CD4-positive, CD25-positive, alpha-beta regulatory T cell (primary cell): Measurements from ENCODE around the gene CNTNAP2. TPM values are rescaled to one million over a fixed set of nuclear protein-coding genes. Genes with fewer than 3 reads are reported as not detected.

Experiments used
- ATAC-seq, 2 donors: fragments of 150-1000 bp; cut with Tn5 transposase; one replicate each; pipeline ENCODE4 v1.10.0; 2021; ENCODE audit warnings: low read depth in 2 of 2, moderate number of reproducible peaks in 2 of 2, moderate library complexity in 1 of 2
- DNase-seq, 3 donors: peaks; one replicate each; pipeline versions ENCODE4 v3.0.0 to v3.0.0-alpha.2; 2012 to 2022; ENCODE audit warnings: mixed read lengths in 1 of 3
- H3K27ac ChIP-seq: one replicate; pipeline ENCODE4 v1.7.0; 2013; ENCODE audit warnings: mild to moderate bottlenecking, low read length; ENCODE audit not compliant: insufficient read depth, poor library complexity, severe bottlenecking
- H3K27me3 ChIP-seq: one replicate; pipeline ENCODE4 v1.7.0; 2013; ENCODE audit warnings: low read length; ENCODE audit not compliant: control insufficient read depth, insufficient read depth
- H3K36me3 ChIP-seq: one replicate; pipeline ENCODE4 v1.7.0; 2013; ENCODE audit warnings: mild to moderate bottlenecking, low read length, moderate library complexity; ENCODE audit not compliant: control insufficient read depth, insufficient read depth
- H3K4me1 ChIP-seq: 2 replicates; pipeline ENCODE4 v1.7.0; 2013; ENCODE audit warnings: mild to moderate bottlenecking, low read length; ENCODE audit not compliant: insufficient read depth, control insufficient read depth, poor library complexity, severe bottlenecking
- H3K4me3 ChIP-seq: one replicate; pipeline ENCODE4 v1.7.0; 2013; ENCODE audit warnings: low read depth, mild to moderate bottlenecking, low read length, moderate library complexity
- H3K9me3 ChIP-seq, 2 experiments: 1 replicate in 1 of 2; 2 replicates in 1 of 2; pipeline ENCODE4 v1.7.0; 2013; ENCODE audit warnings: low read length in 2 of 2, mild to moderate bottlenecking in 1 of 2, moderate library complexity in 1 of 2; ENCODE audit not compliant: control insufficient read depth in 2 of 2
- H3K27ac Mint-ChIP-seq, 3 donors: one replicate each; pipeline ENCODE4 v1.8.0; 2020 to 2022; ENCODE audit warnings: mild to moderate bottlenecking in 3 of 3, mixed read lengths in 3 of 3, moderate library complexity in 2 of 3
- H3K27me3 Mint-ChIP-seq: one replicate; pipeline ENCODE4 v1.8.0; 2022; ENCODE audit warnings: mild to moderate bottlenecking, mixed read lengths
- H3K36me3 Mint-ChIP-seq: one replicate; pipeline ENCODE4 v1.8.0; 2020; ENCODE audit warnings: mixed read lengths
- H3K4me1 Mint-ChIP-seq, 4 donors: one replicate each; pipeline ENCODE4 v1.8.0; 2020 to 2022; ENCODE audit warnings: mixed read lengths in 4 of 4, mild to moderate bottlenecking in 1 of 4
- H3K4me3 Mint-ChIP-seq, 4 donors: one replicate each; pipeline ENCODE4 v1.8.0; 2020 to 2022; ENCODE audit warnings: mild to moderate bottlenecking in 4 of 4, mixed read lengths in 4 of 4, moderate library complexity in 3 of 4
- H3K9me3 Mint-ChIP-seq, 7 donors: one replicate each; pipeline ENCODE4 v1.8.0; 2020 to 2022; ENCODE audit warnings: mixed read lengths in 7 of 7, mild to moderate bottlenecking in 3 of 7, moderate library complexity in 2 of 7
- polyA plus RNA-seq, 4 donors: library from polyadenylated mRNA; unstranded; fragments of 300-500 nt; fragmentation: Illumina TruSeq; gene quantifications; one replicate each; pipeline ENCODE4 v1.2.3, GENCODE V29; 2021
- total RNA-seq: library from RNA; stranded (reverse); gene quantifications from one replicate; pipeline ENCODE4 v1.2.3, GENCODE V29; 2022

Gene CNTNAP2
- total and polyA plus RNA-seq, 5 donors from 2014 or later = 0.02 to 0.15 TPM; not detected in 3

DNA sequence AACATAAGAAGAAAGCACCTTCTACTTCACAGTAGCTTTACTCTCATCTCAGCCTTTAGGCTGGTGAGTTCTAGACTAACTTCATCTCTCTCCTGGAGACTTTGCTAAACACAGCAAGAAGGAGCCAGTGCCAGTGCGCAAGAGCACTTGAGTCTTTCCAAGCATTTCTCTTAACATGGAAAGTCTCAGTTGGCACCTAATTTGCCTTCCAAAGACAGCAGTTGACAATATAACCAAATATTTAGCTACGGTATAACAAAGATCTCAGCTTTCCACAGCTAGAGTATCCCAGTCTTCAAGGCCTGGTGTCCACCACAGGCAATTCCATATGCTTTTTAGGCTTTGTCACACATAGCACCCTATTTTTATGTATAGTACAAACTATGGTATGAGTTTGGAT, 1204.9 kb downstream of the CNTNAP2 start:
- Mint-ChIP-seq H3K36me3 (no peaks in the 10 kb centered on the region), H3K27me3 (no peaks in the 10 kb centered on the region), H3K9me3 (peaks cover 0 to 9% (median 6%) of the 10 kb centered on the region in 7 donors), H3K4me3 (no peak overlapping the region), H3K27ac (no peak overlapping the region), H3K4me1 (no peaks in the 10 kb centered on the region)
- Histone ChIP-seq H3K27ac (no peak overlapping the region), H3K27me3 (no peaks in the 10 kb centered on the region), H3K4me3 (no peak overlapping the region), H3K36me3 (no peaks in the 10 kb centered on the region), H3K4me1 (no peaks in the 10 kb centered on the region), H3K9me3 (peaks cover 0 to 9% of the 10 kb centered on the region in 2 experiments)
- ATAC-seq = no peak
- no peak for DNase-seq

DNA sequence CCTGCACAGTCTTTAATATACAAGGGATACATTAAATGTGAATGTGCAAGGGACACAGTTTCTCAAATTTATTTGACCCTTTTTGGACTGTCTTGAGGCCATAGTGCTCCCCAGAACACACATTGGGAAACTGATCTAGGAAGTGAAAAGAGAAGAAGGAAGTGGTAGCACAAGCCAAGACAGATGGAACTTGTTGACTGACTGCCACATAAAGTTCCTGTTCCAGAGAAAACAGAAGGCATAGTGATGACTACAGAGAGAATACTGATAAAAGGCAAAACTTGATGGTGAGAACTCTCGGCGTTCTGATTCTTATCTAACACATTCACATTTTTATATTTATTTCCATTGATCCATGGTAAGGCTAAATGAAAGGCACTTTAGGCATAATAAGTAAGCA, 1216.4 kb downstream of the CNTNAP2 start:
- Histone ChIP-seq H3K27me3 (no peaks in the 10 kb centered on the region), H3K4me1 (no peaks in the 10 kb centered on the region), H3K4me3 (no peak overlapping the region), H3K36me3 (no peaks in the 10 kb centered on the region), H3K27ac (no peak overlapping the region), H3K9me3 (peaks cover 0 to 5% of the 10 kb centered on the region in 2 experiments)
- H3K27me3 Mint-ChIP-seq = no peaks in the 10 kb centered on the region
- H3K9me3 Mint-ChIP-seq = peaks cover 0 to 15% (median 3%) of the 10 kb centered on the region in 7 donors
- DNase-seq (no peak), ATAC-seq (no peak)
- H3K36me3 Mint-ChIP-seq = no peaks in the 10 kb centered on the region
- no peak overlapping the region for H3K4me3 Mint-ChIP-seq
- H3K4me1 Mint-ChIP-seq = no peaks in the 10 kb centered on the region
- no peak overlapping the region for H3K27ac Mint-ChIP-seq

DNA sequence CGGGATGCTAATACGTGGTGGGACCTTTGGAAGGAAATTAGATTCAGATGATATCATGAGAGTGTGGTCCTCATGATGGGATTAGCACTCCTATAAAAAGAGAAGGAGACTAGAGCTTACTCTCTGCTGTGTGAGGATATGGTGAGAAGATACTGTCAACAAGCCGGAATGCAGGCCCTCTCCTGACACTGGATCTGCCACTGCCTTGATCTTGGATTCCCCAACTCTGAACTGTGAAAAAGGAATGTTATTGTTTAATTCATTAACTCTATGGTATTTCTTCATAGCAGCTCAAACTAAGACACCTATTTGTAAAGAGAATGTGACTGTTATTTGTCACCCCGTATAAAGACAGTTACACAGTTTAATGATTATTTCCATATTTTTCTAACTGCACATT, 1246.5 kb downstream of the CNTNAP2 start:
- Histone ChIP-seq H3K27me3 (no peaks in the 10 kb centered on the region), H3K4me1 (no peaks in the 10 kb centered on the region), H3K27ac (no peak overlapping the region), H3K4me3 (no peak overlapping the region), H3K36me3 (no peaks in the 10 kb centered on the region), H3K9me3 (no peaks in the 10 kb centered on the region)
- DNase-seq (no peak), ATAC-seq (no peak)
- Mint-ChIP-seq H3K9me3 (peaks cover 0 to 19% (median 5%) of the 10 kb centered on the region in 7 donors), H3K4me3 (no peak overlapping the region), H3K27me3 (no peaks in the 10 kb centered on the region), H3K4me1 (no peaks in the 10 kb centered on the region), H3K36me3 (no peaks in the 10 kb centered on the region), H3K27ac (no peak overlapping the region)

DNA sequence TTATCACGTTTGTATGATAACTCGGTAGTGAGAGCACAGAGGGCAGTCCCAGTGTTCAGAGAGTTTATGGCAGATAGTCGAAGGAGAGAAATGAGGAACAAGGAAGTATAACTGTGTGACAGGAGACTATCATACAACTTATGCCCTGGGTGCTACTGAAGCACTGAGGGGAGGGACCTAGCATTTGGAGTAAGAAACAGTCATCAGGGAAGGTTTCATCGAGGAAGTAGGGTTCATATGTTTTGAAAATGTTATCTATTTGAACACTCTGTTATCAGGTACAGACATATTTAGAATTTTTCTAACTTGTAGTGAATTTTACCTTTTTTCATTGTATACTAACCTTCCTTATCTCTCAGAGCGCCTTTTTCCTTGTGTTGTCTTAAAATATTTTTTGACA, 1259.6 kb downstream of the CNTNAP2 start:
- ATAC-seq (no peak), DNase-seq (no peak)
- H3K27me3 ChIP-seq = no peaks in the 10 kb centered on the region
- Mint-ChIP-seq H3K27ac (no peak overlapping the region), H3K9me3 (peaks cover 2 to 8% (median 6%) of the 10 kb centered on the region in 7 donors), H3K4me1 (no peaks in the 10 kb centered on the region), H3K36me3 (no peaks in the 10 kb centered on the region), H3K27me3 (no peaks in the 10 kb centered on the region), H3K4me3 (no peak overlapping the region)
- no peak overlapping the region for H3K27ac ChIP-seq
- H3K4me3 ChIP-seq = no peak overlapping the region
- H3K36me3 ChIP-seq = no peaks in the 10 kb centered on the region
- no peaks in the 10 kb centered on the region for H3K4me1 ChIP-seq
- H3K9me3 ChIP-seq = peaks cover 0 to 3% of the 10 kb centered on the region in 2 experiments

DNA sequence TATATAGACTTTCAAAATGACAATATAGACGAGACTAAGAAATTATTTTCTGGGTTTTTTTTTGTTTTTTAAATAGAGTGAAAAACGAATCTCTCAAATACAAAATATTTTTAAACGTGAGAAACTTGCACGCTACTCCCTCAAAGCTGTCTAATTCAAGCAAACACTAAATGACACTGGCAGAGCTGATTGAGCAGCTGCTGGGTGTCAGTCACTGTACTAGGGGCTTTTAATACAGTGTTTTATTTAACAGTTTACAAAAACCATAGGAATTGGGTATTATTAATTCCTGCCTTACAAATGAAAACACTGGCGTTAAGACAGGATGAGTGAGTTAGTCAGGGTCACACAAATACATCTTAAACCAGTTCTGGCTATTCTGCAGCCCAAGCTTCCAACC, 1264.3 kb downstream of the CNTNAP2 start:
- ATAC-seq = no peak
- H3K4me3 ChIP-seq = no peak overlapping the region

DNA sequence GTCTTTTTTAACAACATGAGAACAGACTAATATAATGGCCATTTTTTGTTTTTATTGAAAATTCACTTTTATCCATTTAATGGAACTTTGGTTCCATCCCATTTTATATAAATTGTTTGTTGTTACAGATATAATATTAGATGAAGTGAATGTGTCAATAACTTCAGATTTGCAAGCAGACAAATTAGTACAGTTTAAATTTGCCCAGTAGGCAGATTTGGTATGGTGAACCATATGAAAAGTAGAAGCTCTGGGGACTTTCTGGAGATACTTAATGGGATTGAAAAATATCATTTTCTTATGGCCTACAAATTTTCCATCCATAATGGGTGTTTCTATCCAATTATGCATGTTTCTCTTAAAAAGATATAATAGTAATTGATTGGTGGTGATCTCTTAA, 1277.7 kb downstream of the CNTNAP2 start:
- no peak for DNase-seq
- no peak overlapping the region for H3K4me3 Mint-ChIP-seq
- H3K27me3 Mint-ChIP-seq = no peaks in the 10 kb centered on the region
- Histone ChIP-seq H3K9me3 (no peaks in the 10 kb centered on the region), H3K27ac (no peak overlapping the region), H3K27me3 (no peaks in the 10 kb centered on the region), H3K36me3 (no peaks in the 10 kb centered on the region), H3K4me3 (no peak overlapping the region), H3K4me1 (no peaks in the 10 kb centered on the region)
- H3K27ac Mint-ChIP-seq = no peak overlapping the region
- H3K36me3 Mint-ChIP-seq = no peaks in the 10 kb centered on the region
- H3K9me3 Mint-ChIP-seq = peaks cover 2 to 17% (median 12%) of the 10 kb centered on the region in 7 donors
- H3K4me1 Mint-ChIP-seq = peaks cover 0 to 2% (median 0%) of the 10 kb centered on the region in 4 donors
- ATAC-seq = no peak

More for the DNA sequence above, 1264.3 kb downstream of the CNTNAP2 start:
- Histone ChIP-seq H3K27me3 (no peaks in the 10 kb centered on the region), H3K27ac (no peak overlapping the region), H3K36me3 (no peaks in the 10 kb centered on the region), H3K4me1 (no peaks in the 10 kb centered on the region), H3K9me3 (peaks cover 0 to 3% of the 10 kb centered on the region in 2 experiments)
- H3K27ac Mint-ChIP-seq = no peak overlapping the region
- no peaks in the 10 kb centered on the region for H3K27me3 Mint-ChIP-seq
- H3K36me3 Mint-ChIP-seq = no peaks in the 10 kb centered on the region
- no peaks in the 10 kb centered on the region for H3K4me1 Mint-ChIP-seq
- H3K4me3 Mint-ChIP-seq = no peak overlapping the region
- DNase-seq = no peak
- H3K9me3 Mint-ChIP-seq = peaks cover 3 to 17% (median 5%) of the 10 kb centered on the region in 7 donors

DNA sequence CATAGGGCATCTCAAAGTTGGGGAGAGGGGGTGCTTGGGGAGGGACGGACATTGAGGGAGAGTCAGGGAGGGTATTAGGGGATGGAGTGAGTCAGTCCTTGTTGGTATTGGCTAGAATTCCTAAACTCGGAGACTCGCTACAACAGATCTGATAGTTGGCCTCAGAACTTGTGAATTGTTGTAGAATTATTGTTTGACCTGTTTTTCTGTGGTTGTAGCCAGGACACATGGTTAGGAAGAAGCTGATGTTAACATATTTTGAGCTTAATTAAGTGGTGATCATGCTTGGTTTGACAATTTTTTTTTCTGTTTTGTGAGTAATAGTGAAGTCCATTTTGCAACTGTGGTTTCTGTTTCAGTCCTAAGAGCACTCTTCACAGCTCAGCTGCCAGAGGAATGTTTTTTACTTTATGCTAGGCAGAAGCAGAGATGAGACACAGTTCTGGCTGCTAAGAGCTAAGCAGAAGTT, 1283.7 kb downstream of the CNTNAP2 start:
- Mint-ChIP-seq H3K36me3 (no peaks in the 10 kb centered on the region), H3K27ac (no peak overlapping the region), H3K4me1 (peaks cover 0 to 4% (median 0%) of the 10 kb centered on the region in 4 donors), H3K9me3 (peaks cover 3 to 23% (median 11%) of the 10 kb centered on the region in 7 donors), H3K27me3 (no peaks in the 10 kb centered on the region), H3K4me3 (no peak overlapping the region)
- no peak overlapping the region for H3K27ac ChIP-seq
- H3K27me3 ChIP-seq = no peaks in the 10 kb centered on the region
- H3K9me3 ChIP-seq = no peaks in the 10 kb centered on the region
- no peak for DNase-seq
- no peak for ATAC-seq
- no peaks in the 10 kb centered on the region for H3K4me1 ChIP-seq
- no peaks in the 10 kb centered on the region for H3K36me3 ChIP-seq
- H3K4me3 ChIP-seq = no peak overlapping the region

DNA sequence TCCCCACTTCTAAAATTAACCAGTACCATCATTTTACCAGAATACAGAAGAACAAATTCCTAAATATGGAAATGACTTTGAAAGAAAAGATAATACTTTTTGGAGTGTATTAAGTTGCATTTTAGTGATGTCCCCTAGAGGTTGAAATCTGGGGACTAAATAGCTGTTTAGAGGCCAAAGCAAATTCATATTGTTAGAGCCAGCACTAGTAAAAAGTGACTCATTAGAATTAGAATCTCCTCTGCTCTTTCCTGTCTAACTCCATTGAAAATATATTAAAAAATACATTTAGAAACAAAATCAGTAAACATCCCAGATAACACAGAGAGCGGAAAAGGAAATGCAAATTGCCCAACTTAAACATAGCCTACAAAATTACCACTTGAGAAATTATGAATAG, 1284.3 kb downstream of the CNTNAP2 start:
- Mint-ChIP-seq H3K4me1 (peaks cover 0 to 4% (median 0%) of the 10 kb centered on the region in 4 donors), H3K36me3 (no peaks in the 10 kb centered on the region), H3K9me3 (peaks cover 3 to 23% (median 12%) of the 10 kb centered on the region in 7 donors), H3K27ac (no peak overlapping the region), H3K4me3 (no peak overlapping the region), H3K27me3 (no peaks in the 10 kb centered on the region)
- no peak for DNase-seq
- Histone ChIP-seq H3K4me3 (no peak overlapping the region), H3K36me3 (no peaks in the 10 kb centered on the region), H3K4me1 (no peaks in the 10 kb centered on the region), H3K27me3 (no peaks in the 10 kb centered on the region), H3K9me3 (no peaks in the 10 kb centered on the region), H3K27ac (no peak overlapping the region)
- no peak for ATAC-seq
